Liver (tissue), 9 donors: ENCODE data around the gene LMX1B. TPM values are rescaled to one million over a fixed set of nuclear protein-coding genes. Genes with fewer than 3 reads are reported as not detected.

Experiments used
- DNase-seq: peaks from one replicate; pipeline ENCODE4 v3.0.0-alpha.2; 2017; ENCODE audit warnings: low spot score
- H3K27ac ChIP-seq, 2 donors: one replicate each; pipeline ENCODE4 v1.7.0; 2013; ENCODE audit warnings: inconsistent platforms in 2 of 2, low read length in 2 of 2, control low read depth in 1 of 2, low read depth in 1 of 2, mild to moderate bottlenecking in 1 of 2
- H3K27me3 ChIP-seq, 4 donors: one replicate each; pipeline versions ENCODE4 v1.6.1 to v1.7.0; 2013; ENCODE audit warnings: low read length in 3 of 4, inconsistent platforms in 1 of 4, mild to moderate bottlenecking in 1 of 4, moderate library complexity in 1 of 4; ENCODE audit not compliant: control insufficient read depth in 4 of 4, insufficient read depth in 4 of 4
- H3K36me3 ChIP-seq, 4 donors: one replicate each; pipeline versions ENCODE4 v1.6.1 to v1.7.0; 2013; ENCODE audit warnings: low read length in 3 of 4, mild to moderate bottlenecking in 3 of 4, low read depth in 1 of 4, moderate library complexity in 1 of 4; ENCODE audit not compliant: control insufficient read depth in 4 of 4, insufficient read depth in 3 of 4
- H3K4me1 ChIP-seq, 4 donors: one replicate each; pipeline versions ENCODE4 v1.6.1 to v1.7.0; 2013; ENCODE audit warnings: low read length in 3 of 4, mild to moderate bottlenecking in 3 of 4, moderate library complexity in 1 of 4; ENCODE audit not compliant: control insufficient read depth in 4 of 4, insufficient read depth in 4 of 4
- H3K4me3 ChIP-seq, 3 donors: one replicate each; pipeline versions ENCODE4 v1.6.1 to v1.7.0; 2013; ENCODE audit warnings: low read length in 3 of 3, control low read depth in 1 of 3, low read depth in 1 of 3, mild to moderate bottlenecking in 1 of 3
- H3K9ac ChIP-seq, 2 donors: one replicate each; pipeline ENCODE4 v1.7.0; 2013; ENCODE audit warnings: low read length in 2 of 2, mild to moderate bottlenecking in 2 of 2, moderate library complexity in 2 of 2, control low read depth in 1 of 2, low read depth in 1 of 2
- H3K9me3 ChIP-seq, 4 donors: one replicate each; pipeline versions ENCODE4 v1.6.1 to v1.7.0; 2013; ENCODE audit warnings: low read length in 3 of 4; ENCODE audit not compliant: control insufficient read depth in 4 of 4
- ATF3 ChIP-seq: IDR thresholded peaks from 2 replicates; pipeline ENCODE4 v1.6.1; 2016; ENCODE audit warnings: antibody characterized with exemption
- EGR1 ChIP-seq, 2 donors: IDR thresholded peaks; 2 replicates each; pipeline ENCODE4 v1.6.1; 2016 to 2018; ENCODE audit warnings: antibody characterized with exemption in 2 of 2, low read depth in 2 of 2
- FOXA1 ChIP-seq: IDR thresholded peaks from 2 replicates; pipeline ENCODE4 v1.6.1; 2016; ENCODE audit warnings: antibody characterized with exemption
- FOXA2 ChIP-seq: IDR thresholded peaks from 2 replicates; pipeline ENCODE4 v1.6.1; 2016; ENCODE audit warnings: antibody characterized with exemption
- GABPA ChIP-seq, 2 donors: IDR thresholded peaks in 1 of 2; conservative IDR thresholded peaks in 1 of 2; 2 replicates each; pipeline ENCODE4 v1.6.1; 2016; ENCODE audit warnings: antibody characterized with exemption in 2 of 2, mild to moderate bottlenecking in 1 of 2, moderate library complexity in 1 of 2
- HNF4A ChIP-seq, 2 donors: conservative IDR thresholded peaks; 2 replicates each; pipeline ENCODE4 v1.6.1; 2016; ENCODE audit warnings: antibody characterized with exemption in 2 of 2, mild to moderate bottlenecking in 2 of 2
- HNF4G ChIP-seq: IDR thresholded peaks from 2 replicates; pipeline ENCODE4 v1.6.1; 2016; ENCODE audit warnings: antibody characterized with exemption
- JUND ChIP-seq, 2 donors: IDR thresholded peaks; 2 replicates each; pipeline ENCODE4 v1.6.1; 2016; ENCODE audit warnings: antibody characterized with exemption in 2 of 2
- MAX ChIP-seq: IDR thresholded peaks from 2 replicates; pipeline ENCODE4 v1.6.1; 2016; ENCODE audit warnings: antibody characterized with exemption
- NR2F2 ChIP-seq: IDR thresholded peaks from 2 replicates; pipeline ENCODE4 v1.6.1; 2016; ENCODE audit warnings: antibody characterized with exemption
- RAD21 ChIP-seq, 2 donors: IDR thresholded peaks; 2 replicates each; pipeline ENCODE4 v1.6.1; 2016; ENCODE audit warnings: antibody characterized with exemption in 2 of 2, mild to moderate bottlenecking in 2 of 2
- REST ChIP-seq: IDR thresholded peaks from 2 replicates; pipeline ENCODE4 v1.6.1; 2016; ENCODE audit warnings: antibody characterized with exemption, mild to moderate bottlenecking
- RXRA ChIP-seq, 2 donors: IDR thresholded peaks; 2 replicates each; pipeline ENCODE4 v1.6.1; 2017 to 2018; ENCODE audit warnings: antibody characterized with exemption in 2 of 2, mild to moderate bottlenecking in 1 of 2
- SP1 ChIP-seq: IDR thresholded peaks from 2 replicates; pipeline ENCODE4 v1.6.1; 2018; ENCODE audit warnings: antibody characterized with exemption, mild to moderate bottlenecking
- TAF1 ChIP-seq: conservative IDR thresholded peaks from 2 replicates; pipeline ENCODE4 v1.6.1; 2016; ENCODE audit warnings: antibody characterized with exemption, mild to moderate bottlenecking
- YY1 ChIP-seq: IDR thresholded peaks from 2 replicates; pipeline ENCODE4 v1.6.1; 2016; ENCODE audit warnings: antibody characterized with exemption, mild to moderate bottlenecking
- ZBTB33 ChIP-seq: IDR thresholded peaks from 2 replicates; pipeline ENCODE4 v1.6.1; 2016; ENCODE audit warnings: antibody characterized with exemption
- WGBS: extraction: QIAGEN DNeasy Blood & Tissue Kit; methylation state at CpG from one replicate; pipeline ENCODE4 v1.1.7; 2013; 5-methylcytosine and 5-hydroxymethylcytosine counted together
- polyA plus RNA-seq, 2 donors: library from polyadenylated mRNA; stranded (reverse) in 1 of 2; unstranded in 1 of 2; fragments of 200-250 nt in 1 of 2; fragments of >200 nt in 1 of 2; fragmentation: Nextera tagmentation in 1 of 2; extraction: Ambion mirVana in 1 of 2; gene quantifications; one replicate each; pipeline versions ENCODE4 v1.2.1 to v1.2.3, GENCODE V29; 2013 to 2015
- total RNA-seq, 2 donors: library from RNA; depleted of rRNA; stranded (reverse); fragments of >200 nt; gene quantifications; one replicate each; pipeline ENCODE4 v1.2.3, GENCODE V29; 2014
- donor health status: healthy.
- donor health status: healthy.
- donor health status: healthy.
- donor health status: healthy.
- donor health status: healthy.

LMX1B gene
- total and polyA plus RNA-seq, 4 donors, result not detected

GRCh38 chr9:126700296-126700695 is 86.6 kb downstream of the LMX1B start:
- Histone ChIP-seq H3K9ac (no peak overlapping the region), H3K27me3 (peaks cover 0 to 13% (median 3%) of the 10 kb centered on the region in 4 donors), H3K4me3 (no peak overlapping the region), H3K4me1 (peaks cover 0 to under 1% (median under 1%) of the 10 kb centered on the region in 4 donors), H3K36me3 (no peaks in the 10 kb centered on the region), H3K9me3 (no peaks in the 10 kb centered on the region), H3K27ac (no peak overlapping the region)
- TF ChIP-seq NR2F2 (no peak), GABPA (IDR thresholded peaks at IDR 0.05 in 1 of 2, conservative IDR thresholded peaks at IDR 0.05 in 1 of 2) (no peak), FOXA2 (no peak), MAX (no peak), EGR1 (IDR thresholded peaks at IDR 0.05; ENCODE audit: low read depth in 2 of 2) (no peak), RAD21 (IDR thresholded peaks at IDR 0.05) (no peak), RXRA (IDR thresholded peaks at IDR 0.05) (no peak), SP1 (no peak), ATF3 (no peak), HNF4G (no peak), ZBTB33 (no peak), FOXA1 (no peak)
- WGBS, result 91% methylated on average over 10 of the region's 10 CpGs
- no peak for DNase-seq

- no peaks in the 10 kb centered on the region for H3K9me3 ChIP-seq
- 64% methylated on average over 14 of the region's 14 CpGs for WGBS
- H3K9ac ChIP-seq, result no peak overlapping the region
- TF ChIP-seq RXRA (IDR thresholded peaks at IDR 0.05) (no peak), HNF4G (no peak), EGR1 (IDR thresholded peaks at IDR 0.05; ENCODE audit: low read depth in 2 of 2) (no peak), REST (no peak), JUND (IDR thresholded peaks at IDR 0.05) (no peak), MAX (no peak), GABPA (IDR thresholded peaks at IDR 0.05 in 1 of 2, conservative IDR thresholded peaks at IDR 0.05 in 1 of 2) (no peak), FOXA2 (no peak), RAD21 (IDR thresholded peaks at IDR 0.05) (no peak), SP1 (no peak), NR2F2 (no peak), YY1 (no peak), ZBTB33 (no peak), FOXA1 (no peak), TAF1 (no peak), HNF4A (conservative IDR thresholded peaks at IDR 0.05) (no peak), ATF3 (no peak)
- peaks cover 0 to 13% (median 3%) of the 10 kb centered on the region in 4 donors for H3K27me3 ChIP-seq
- no peaks in the 10 kb centered on the region for H3K36me3 ChIP-seq
- DNase-seq, result no peak
- no peak overlapping the region for H3K4me3 ChIP-seq
- no peak overlapping the region for H3K27ac ChIP-seq
- H3K4me1 ChIP-seq, result peaks cover 3 to 4% (median 4%) of the 10 kb centered on the region in 4 donors
Observed at GRCh38 chr9:126700903-126701812, 87.4 kb downstream of the LMX1B start.
